ENCODE data around the gene UTY.

The UTY gene

DNA sequence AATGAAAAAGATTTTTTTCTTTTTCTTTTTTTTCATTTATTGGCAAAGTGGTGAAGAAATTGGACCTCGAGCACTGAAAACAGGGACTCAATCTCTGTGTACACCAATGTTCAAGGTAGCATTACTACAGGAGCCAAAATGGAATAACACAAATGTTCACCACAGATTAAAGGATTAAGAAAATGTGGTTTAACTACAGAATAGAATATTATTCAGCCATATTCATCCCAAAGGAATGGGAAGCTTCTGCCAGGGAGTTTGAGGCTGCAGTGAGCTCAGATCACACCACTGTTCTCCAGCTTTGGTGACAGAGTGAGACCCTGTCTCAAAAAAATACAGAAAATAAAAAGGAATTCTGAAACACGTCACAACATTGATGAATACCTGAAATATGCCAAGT, 81.0 kb downstream of the UTY start:
- no peak for DNase-seq

DNA sequence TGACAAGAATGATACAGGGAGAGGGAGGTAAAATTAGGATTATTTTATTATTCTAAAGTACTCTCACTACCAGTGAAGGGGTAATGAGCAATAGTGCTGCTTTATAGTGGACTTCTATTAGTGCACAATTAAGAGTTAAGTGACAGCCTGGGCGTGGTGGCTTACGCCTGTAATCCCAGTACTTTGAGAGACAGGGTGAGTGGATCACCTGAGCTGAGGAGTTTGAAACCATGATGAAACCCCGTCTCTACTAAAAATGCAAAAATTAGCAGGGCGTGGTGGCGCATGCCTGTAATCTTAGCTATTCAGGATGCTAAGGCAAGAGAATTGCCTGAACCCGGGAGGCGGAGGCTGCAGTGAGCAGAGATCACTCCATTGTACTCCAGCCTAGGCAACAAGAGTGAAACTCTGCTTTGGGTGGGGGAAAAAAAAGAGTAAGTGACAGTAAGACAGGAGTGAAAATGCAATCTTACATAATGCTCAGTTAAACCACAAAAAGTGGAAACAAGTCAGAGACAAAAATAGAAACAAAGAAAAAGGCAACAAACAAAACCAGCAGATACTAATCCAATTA, 98.6 kb downstream of the UTY start:
- peak; percentile 26 for DNase-seq

DNA sequence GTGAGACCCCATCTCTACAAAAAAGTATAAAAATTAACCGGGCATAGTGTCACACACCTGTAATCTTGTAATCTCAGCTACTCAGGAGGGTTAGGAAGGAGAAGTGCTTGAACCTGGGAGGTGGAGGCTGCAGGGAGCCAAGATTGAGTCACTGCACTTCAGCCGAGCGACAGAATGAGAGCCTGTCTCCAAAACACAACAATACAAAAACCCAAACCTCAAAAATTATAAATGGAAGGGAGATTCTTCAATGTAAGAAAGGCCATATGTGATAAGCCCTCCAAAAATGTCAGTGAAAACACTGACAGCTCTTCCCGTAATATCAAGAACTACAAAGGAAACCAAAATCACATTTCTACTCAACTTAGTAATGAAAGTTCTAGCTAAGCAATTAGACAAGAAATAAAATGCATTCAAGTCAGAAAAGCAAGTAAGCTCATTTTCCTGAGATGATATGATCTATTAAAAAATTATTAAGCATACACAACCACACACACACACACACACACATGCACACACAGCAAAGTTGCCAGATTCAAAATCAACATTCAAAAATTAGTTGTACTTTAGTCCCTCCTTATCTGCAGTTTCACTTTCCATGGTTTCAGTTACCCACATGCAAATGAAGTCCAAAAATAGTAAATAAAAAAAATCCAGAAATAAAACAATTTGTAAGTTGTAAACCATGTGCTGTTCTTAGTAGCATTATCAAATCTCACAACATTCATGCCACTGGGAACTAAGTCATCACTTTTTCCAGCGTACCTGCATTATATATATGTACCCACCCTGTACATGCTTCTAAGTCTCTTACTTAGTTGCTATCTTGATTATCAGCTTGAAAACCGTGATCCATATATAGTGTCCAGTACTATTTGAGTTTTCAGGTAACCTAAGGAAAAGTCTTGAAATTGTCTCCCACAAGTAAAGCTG, 108.7 kb downstream of the UTY start:
- DNase-seq = peak; percentile 22

DNA sequence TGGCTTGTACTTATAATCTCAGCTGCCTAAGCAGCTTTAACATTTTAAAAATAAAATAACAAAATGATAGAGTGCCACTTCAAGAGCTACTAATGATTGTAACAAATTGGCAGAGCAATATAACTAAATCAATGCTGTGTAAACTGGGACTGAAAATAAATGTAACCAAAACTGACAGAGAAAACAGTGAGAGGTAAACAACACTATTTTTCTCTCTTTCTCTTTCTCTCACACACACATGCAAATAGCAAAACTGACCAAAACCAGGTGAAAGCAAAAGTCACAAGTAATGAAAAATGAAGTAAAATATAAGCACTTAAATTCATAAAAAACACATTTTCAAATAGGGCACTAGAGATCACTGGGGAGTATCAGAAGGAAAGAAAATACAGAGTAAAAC, 109.6 kb downstream of the UTY start:
- DNase-seq = no peak

DNA sequence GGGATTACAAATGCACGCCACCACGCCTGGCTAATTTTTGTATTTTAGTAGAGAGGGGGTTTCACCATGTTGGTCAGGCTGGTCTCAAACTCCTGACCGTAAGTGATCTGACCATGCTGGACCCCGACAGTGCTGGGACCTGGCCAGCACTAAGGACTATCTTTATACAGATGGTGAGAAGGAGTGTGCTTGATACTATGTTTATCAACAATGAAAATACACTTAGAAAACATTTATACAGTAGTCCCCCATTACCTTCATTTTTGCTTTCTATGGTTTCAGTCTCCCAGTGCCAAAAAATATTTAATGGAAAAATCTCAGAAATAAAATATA, 111.4 kb downstream of the UTY start:
- no peak for DNase-seq

DNA sequence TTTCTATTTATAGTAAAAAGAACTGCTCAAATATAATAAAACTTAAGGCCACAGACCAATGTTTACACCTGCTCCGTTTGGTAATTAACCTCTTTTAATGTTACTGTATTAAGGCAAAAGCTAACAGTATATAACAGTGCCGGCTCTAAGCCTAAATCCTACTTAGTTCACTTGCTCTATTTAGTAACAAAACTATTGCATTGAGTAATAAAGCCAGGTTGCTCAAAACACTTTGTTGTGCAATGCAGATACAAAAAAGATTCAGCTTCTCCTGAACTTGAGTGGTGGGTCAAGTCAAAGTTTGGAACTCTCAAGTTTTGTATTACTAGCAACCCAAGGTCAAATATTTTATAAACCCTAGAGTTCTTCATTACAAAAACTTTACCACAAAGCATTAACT, 116.2 kb downstream of the UTY start:
- no peak for DNase-seq

DNA sequence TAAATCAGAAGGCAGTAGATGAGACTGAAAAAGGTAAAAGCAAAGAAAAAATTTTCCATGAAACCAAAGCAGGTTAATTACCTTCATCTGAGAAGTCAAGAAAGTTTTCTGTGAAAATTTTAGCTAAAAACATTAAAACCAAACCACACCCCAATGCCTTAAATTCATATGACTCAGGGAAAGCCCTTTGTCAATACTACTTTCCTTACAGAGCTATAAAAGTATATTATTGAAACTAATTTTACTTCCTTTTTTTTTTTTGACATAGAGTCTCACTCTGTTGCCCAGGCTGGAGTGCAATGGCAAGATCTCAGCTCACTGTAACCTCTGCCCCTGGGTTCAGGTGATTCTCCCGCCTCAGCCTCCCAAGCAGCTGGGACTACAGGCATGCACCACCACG, 117.2 kb downstream of the UTY start:
- no peak for DNase-seq

DNA sequence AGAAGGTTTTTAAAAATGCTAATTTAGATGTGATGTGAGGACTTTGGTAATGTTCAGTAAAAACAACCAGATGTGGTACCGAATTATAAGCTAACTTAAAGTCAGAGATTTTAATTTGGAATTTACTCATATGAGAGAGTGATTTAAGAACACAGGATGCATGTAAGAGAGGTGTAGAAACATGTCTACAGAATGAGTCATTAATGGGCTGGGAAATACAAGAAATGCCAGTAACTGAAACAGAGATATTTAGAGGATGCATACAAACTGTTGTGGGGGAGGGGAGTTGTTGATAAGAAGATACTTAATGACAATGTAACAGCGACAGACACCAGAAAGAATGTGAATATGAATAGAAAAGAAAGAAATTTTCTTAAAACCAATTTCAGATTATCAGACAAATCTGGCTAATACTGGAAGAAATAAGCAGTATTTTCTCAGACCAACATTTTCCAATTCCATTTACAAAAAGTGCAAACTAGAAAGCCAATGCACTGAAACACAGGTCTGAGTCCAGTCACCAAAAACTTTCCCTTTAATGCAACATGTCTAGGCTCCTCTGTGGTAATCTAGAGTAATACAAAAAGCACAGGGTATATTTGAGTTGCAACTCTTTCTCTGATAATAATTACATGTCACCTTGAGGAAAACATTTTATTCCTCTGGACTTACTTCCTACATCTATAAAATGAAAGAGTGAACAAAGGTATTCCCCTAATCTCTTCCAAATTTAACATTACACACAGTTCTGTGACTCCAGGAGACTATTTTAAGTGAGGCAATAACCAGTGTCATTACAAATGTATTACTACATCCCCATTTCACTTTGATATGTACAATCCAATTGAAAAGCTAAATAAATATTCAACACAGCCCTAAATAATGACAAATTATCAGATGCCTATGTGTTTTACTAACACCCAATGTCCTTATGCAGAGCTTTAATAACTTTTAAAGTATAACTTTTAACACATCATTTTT, 117.9 kb downstream of the UTY start:
- no peak for DNase-seq

DNA sequence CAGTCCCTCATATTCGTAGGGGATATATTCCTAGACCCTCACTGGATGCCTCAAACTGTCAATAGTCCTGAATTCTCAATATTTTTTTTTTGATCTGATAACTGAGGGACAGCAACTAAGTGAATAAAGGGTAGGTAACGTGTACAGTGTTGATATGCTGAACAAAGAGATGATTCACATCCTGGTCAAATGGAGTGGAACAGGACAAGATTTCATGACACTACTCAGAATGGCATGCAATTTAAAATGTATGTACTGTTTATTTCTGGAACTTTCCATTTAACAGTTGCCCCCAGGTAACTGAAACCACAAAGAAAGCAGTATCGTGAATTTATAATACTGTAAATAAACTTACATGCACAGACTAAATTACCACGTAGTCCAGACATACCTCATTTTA, 128.4 kb downstream of the UTY start:
- no peak for DNase-seq

DNA sequence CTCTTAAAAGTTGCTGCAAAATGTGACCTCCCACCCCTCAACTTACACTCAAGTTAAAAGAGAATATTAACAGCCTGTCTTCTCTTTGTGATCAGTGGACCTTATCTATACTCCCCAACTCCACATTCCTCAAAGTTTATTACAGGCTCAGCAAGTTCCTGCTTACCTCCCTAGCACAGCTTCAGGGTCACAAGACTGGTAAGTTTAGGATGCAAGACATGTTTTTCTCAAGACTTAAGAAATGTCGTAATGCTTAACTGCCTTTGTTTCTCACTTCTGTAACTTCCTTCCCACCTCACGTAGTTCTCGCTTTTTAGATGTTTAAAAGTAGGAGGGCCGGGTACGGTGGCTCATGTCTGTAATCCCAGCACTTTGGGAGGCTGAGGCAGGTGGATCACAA, 132.7 kb downstream of the UTY start:
- DNase-seq = no peak

DNA sequence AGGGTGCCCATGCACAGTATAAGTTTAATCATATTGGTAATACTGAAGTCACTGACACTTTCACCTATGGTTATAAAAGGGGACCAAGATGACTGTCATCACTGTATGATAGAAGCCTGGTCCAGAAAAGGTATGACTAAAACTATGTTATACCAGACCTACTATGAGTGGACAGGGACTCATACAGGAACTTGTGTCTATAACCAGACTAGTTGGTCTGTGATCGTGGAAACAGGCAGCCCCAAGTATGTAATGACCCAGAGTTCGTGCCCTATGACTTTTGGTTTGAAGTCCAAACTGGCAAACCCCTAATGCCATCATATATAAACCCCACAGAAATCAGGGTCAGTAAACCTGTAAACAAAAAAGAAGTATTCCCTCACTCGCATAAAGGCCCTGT, 134.3 kb downstream of the UTY start:
- DNase-seq = no peak

DNA sequence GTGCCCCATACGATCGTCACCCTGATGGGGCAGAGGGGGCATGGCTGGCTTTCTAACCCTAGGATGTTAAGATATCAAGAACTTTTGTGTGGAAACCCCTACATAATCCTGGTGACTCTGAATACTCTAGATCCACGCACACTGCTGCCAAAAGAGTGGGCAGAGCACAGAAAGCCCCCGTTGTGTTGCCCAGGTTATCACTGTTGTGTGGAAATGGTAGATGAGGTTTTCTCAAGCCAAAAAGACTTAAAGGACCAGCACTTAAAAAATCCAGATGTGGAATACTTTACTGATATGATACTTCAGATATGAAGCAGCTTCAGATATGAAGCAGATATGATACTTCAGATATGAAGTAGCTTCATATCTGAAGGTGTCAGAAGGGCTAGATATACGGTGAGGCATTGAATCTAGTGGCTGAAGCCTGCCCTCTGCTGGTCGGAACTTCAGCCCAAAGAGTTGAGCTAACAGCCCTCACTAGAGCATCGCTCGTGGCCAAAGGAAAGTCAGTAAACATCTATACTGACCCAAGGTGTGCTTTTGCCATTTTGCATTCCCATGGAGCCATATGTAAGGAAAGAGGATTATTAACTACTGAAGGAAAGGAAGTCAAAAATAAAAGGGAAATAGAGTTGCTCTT, 136.4 kb downstream of the UTY start:
- DNase-seq = peak; percentile 47

DNA sequence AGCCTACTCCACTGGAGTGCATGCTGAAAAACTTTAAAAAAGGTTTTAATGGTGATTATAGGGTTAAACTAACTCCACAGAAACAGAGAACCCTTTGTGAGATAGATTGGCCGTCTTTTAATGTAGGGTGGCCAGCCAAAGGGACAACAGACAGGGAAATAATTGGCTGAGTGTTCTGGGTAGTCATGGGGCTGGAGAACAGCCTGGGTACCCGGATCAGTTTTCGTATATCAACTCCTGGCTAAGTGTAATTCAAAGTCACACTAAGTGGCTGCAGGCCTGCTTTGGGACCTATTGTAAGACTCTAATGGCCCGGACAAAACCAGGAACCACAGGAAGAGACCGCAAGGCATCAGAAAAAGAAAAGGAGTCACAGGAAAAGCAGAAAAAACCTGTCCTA, 139.9 kb downstream of the UTY start:
- no peak for DNase-seq

DNA sequence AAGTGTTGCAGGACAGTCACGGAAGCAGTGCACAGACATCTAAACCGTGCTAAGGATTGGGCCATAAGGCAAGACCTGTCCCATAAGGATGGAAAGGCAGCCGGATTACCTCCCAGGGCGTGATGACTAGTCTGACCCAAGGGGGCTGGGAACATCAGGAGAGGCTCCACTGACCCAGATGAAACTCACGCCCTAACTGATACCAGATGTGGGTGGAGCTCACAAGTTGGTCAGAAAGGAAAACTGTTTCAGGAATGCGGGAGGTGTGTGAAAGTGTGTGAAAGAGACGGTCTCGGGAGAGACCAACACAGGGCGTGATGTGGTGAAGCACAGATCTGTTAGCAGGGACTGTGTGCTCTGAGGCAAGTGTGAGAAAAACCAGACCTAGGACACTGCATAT, 140.5 kb downstream of the UTY start:
- no peak for DNase-seq

DNA sequence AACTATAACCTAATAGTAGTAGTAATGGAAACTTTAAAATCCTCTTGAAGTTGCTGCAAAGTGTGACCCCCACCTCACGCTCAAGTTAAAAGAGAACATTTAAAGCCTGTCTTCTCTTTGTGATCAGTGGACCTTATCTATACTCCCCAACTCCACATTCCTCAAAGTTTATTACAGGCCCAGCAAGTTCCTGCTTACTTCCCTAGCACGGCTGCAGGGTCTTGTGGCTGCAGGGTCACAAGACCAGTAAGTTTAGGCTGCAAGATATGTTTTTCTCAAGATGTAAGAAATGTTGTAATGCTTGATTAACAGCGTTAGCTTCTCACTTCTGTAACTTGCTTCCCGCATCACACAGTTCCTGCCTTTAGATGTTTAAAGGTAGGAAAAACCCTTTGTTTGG, 141.1 kb downstream of the UTY start:
- no peak for DNase-seq

DNA sequence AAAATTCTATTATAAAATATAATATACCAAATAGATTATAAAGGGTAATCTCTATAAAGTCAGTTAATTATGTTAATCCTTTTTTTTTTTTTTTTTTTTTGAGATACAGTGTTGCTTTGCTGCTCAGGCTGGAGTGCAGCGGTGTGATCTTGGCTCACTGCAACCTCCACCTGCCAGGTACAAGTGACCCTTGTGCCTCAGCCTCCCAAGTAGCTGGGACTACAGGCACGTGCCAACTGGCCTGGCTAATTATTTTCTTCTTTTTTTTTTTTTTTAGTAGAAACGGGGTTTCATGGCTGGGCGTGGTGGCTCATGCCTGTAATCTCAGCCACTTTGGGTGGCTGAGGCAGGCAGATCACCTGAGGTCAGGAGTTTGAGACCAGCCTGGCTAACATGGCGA, 141.9 kb downstream of the UTY start:
- no peak for DNase-seq

DNA sequence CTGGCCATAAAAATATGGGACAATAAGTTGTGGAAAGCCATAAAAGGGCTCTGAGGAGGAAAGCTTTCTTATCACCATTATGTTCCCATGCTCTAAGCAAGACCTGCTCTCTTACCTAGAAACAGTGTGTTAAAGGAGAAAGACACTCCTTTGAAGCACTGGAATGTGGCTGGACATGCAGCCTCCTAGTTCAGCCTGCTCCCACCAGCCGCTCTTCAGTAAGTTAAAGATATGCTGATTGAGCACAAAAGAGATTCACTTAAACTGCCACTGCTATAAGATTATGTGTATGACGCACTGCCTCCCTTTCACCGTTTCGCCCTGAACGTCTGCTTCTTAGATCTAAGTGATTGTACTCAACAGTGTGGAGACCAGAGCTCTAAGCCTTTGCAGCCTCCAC, 146.0 kb downstream of the UTY start:
- no peak for DNase-seq

DNA sequence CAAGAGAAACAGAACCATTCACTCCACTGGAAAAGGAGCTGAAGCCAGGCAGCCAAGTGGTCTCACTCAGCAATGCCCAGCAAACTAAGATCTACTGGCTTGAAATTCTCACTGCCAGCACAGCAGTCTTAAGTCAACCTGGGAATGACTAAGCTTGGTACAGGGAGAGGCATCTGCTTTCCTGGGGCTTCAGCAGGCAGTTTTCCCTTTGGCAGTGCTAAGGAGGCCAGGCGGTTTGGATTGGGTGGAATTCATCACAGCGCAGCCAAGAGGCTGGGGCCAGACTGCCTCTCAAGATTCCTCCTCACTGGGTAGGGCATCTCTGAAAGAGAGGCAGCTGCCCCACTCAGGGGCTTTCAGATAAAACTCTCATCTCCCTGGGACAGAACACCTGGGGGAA, 149.2 kb downstream of the UTY start:
- DNase-seq = no peak

DNA sequence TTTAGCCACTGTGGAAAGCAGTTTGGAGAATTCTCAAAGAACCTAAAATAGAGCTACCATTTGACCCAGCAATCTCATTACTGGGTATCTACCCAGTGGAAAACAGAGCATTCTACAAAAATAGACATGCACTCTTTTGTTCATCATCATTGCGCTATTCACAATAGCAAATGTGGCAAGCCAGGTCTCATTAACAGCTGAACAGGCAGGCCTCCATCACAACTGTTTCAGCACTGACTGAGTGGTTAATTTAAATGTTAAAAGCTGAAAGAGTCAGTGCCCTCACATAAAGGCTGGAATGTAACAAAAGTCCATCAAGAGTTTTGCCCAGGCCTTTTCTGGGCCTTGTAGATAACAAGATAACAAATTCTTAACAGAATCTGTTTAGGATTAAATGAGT, 166.9 kb downstream of the UTY start:
- no peak for DNase-seq

DNA sequence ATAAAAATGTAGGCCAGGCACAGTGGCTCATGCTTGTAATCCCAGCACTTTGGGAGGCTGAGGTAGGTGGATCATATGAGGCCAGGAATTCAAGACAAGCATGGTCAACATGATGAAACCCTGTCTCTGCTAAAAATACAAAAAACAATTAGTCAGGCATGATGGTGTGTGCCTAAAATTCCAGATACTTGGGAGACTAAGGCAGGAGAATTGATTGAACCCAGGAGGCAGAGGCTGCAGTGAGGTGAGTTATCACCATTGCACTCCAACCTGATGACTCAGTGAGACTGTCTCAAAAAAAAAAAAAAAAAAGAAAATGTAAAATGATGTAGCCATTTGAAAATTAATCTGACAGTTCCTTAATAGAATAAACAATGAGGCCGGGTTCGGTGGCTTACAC, 171.9 kb downstream of the UTY start:
- no peak for DNase-seq

DNA sequence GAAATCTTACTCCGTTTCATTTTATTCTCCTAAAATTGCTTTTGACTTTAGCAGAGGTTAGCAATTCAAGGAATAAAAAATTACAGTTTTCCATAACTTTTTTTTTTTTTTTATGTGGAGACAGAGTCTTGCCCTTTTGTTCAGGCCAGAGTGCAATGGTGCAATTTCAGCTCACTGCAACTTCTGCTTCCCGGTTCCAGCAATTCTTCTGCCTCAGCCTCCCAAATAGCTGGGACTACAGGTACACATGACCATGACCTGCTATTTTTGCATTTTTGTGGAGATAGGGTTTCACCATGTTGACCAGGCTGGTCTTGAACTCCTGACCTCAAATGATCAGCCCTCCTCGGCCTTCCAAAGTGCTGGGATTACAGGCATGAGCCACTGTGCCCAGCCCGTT, 179.0 kb downstream of the UTY start:
- no peak for DNase-seq

DNA sequence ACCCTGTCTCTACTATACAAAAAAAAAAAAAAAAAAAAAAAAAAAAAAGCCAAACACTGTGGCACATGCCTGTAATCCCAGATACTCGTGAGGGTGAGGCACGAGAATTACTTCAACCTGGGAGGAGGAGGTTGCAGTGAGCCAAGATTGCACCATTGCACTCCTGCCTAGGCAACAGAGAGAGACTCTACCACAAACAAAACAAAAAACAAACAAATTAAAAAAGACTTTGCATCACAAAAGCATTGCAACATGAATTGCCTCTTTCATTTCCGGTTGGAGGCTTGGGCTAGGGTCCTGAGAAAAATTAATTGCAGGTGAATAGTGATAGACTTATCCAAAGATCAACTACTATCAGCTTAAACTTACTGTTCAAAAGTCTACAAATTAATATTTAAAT, 180.4 kb downstream of the UTY start:
- no peak for DNase-seq

DNA sequence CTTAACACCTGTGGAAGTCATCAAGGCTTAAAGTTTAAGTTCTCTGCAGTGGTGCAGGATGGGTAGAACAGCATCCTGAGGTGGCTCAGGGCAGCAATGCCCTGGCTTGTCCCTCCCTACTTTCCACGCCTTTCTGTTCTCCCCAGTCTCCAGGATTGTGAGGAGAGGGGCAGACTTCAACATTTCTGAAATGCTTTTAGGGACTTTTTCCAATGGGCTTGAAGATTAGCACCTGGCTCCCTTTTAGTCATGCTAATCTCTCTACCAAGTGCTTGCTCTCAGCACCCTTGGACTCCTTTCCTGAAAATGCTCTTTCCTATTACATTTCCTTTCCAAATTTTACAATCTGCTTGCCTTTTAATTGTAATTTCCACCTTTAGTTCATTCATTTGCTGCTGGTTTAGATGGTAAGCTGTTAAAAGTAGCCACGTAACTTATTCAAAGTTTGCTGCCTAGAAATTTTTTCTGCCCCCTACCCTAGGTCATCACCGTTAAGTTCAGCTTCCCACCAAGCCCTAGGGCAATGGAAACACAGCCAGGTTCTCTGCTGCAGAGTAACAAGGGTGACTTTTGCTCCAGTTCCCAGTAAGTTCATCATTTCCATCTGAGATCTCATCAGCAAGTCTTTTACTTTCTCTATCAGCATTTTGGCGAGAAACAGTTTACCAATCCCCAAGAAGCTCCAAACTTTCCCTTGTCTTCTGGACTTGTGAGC, 183.5 kb downstream of the UTY start:
- no peak for DNase-seq

All from CD4-positive, alpha-beta T cell treated with Interleukin-10 for 1 hour (primary cell).